SU-DHL-6 (cell line): Measurements from ENCODE around the gene NOL9.
A peak's percentile ranks its signal among the peaks of the same experiment; 100 is the strongest.

Source experiments
- H2AFZ ChIP-seq: fragments of 200-600 bp; sonication (generic); 2 replicates; pipeline ENCODE4 v1.6.1; 2014; ENCODE audit warnings: low read depth, mild to moderate bottlenecking, moderate library complexity, mixed read lengths, antibody characterized with exemption, low read length; ENCODE audit not compliant: severe bottlenecking
- H3F3A ChIP-seq: fragments of 200-600 bp; shearing (Covaris generic); 2 replicates; pipeline ENCODE4 v1.6.0; 2016; ENCODE audit warnings: antibody characterized with exemption, mild to moderate bottlenecking; ENCODE audit not compliant: insufficient read depth
- H3K27ac ChIP-seq: fragments of 200-600 bp; sonication (generic); 2 replicates; pipeline ENCODE4 v1.5.1; 2016; ENCODE audit warnings: low read depth, mild to moderate bottlenecking, low read length, moderate library complexity, mixed read lengths
- H3K27me3 ChIP-seq: fragments of 200-600 bp; sonication (generic), shearing (Covaris generic); 2 replicates; pipeline ENCODE4 v1.6.0; 2014; ENCODE audit warnings: mild to moderate bottlenecking, low read length
- H3K36me3 ChIP-seq: fragments of 200-600 bp; sonication (generic); 2 replicates; pipeline ENCODE4 v1.6.1; 2014; ENCODE audit warnings: mild to moderate bottlenecking, low read length, mixed read lengths
- H3K4me2 ChIP-seq: fragments of 300-600, 200-600 bp; shearing (Covaris generic), sonication (generic); 2 replicates; pipeline ENCODE4 v1.6.0; 2014; ENCODE audit warnings: low read length, low read depth, mild to moderate bottlenecking; ENCODE audit not compliant: poor library complexity, severe bottlenecking
- H3K4me3 ChIP-seq: fragments of 200-600 bp; sonication (generic); 2 replicates; pipeline ENCODE4 v1.5.1; 2014; ENCODE audit warnings: antibody characterized with exemption, low read length, mild to moderate bottlenecking, mixed read lengths; ENCODE audit not compliant: insufficient read depth, poor library complexity, severe bottlenecking
- H3K79me2 ChIP-seq: fragments of 200-600 bp; sonication (generic); 2 replicates; pipeline ENCODE4 v1.6.1; 2014; ENCODE audit warnings: mild to moderate bottlenecking, low read length, moderate library complexity; ENCODE audit not compliant: insufficient read depth
- H3K9ac ChIP-seq: fragments of 200-600 bp; sonication (generic); 2 replicates; pipeline ENCODE4 v1.7.0; 2014; ENCODE audit warnings: mild to moderate bottlenecking, low read length
- H3K9me2 ChIP-seq: fragments of 200-600 bp; sonication (generic); replicated peaks from 2 replicates; pipeline ENCODE4 v1.6.1; 2014; ENCODE audit warnings: low read length; ENCODE audit not compliant: insufficient read depth
- H3K9me3 ChIP-seq: fragments of 200-600 bp; sonication (generic); 2 replicates; pipeline ENCODE4 v1.6.1; 2014; ENCODE audit warnings: low read length, mixed read lengths; ENCODE audit not compliant: insufficient read depth
- H4K20me1 ChIP-seq: fragments of 200-600 bp; sonication (generic); 2 replicates; pipeline ENCODE4 v1.6.1; 2014; ENCODE audit warnings: low read depth, mild to moderate bottlenecking, antibody characterized with exemption, low read length, moderate library complexity, mixed read lengths
- CTCF ChIP-seq: fragments of 200-600 bp; sonication (generic); IDR thresholded peaks from one replicate; pipeline ENCODE4 v1.5.1; 2017; ENCODE audit warnings: antibody characterized with exemption, mild to moderate bottlenecking, low read length, moderate library complexity; ENCODE audit not compliant: insufficient read depth, poor library complexity, severe bottlenecking
- EZH2phosphoT487 ChIP-seq: fragments of 200-600 bp; sonication (generic), shearing (Covaris generic); conservative IDR thresholded peaks from 2 replicates; pipeline ENCODE4 v1.6.1; 2018; ENCODE audit warnings: mild to moderate bottlenecking, antibody characterized with exemption, low read length, moderate library complexity, mixed read lengths

The NOL9 gene

GRCh38 chr1:6498576-6499111, 55.7 kb downstream of the NOL9 start:
- Histone ChIP-seq H3K4me2 (no peak overlapping the region), H3K27me3 (no peaks in the 10 kb centered on the region), H3K27ac (no peak overlapping the region), H3K79me2 (no peaks in the 10 kb centered on the region), H4K20me1 (no peaks in the 10 kb centered on the region), H3K36me3 (no peaks in the 10 kb centered on the region), H2AFZ (no peak overlapping the region), H3F3A (no peaks in the 10 kb centered on the region), H3K9ac (no peak overlapping the region), H3K9me3 (no peaks in the 10 kb centered on the region), H3K4me3 (no peak overlapping the region), H3K9me2 (no peaks in the 10 kb centered on the region)
- TF ChIP-seq CTCF (no peak), EZH2phosphoT487 (no peak)

- Histone ChIP-seq H3K4me3 (peak overlapping the region; percentile 40), H3K27me3 (no peaks in the 10 kb centered on the region), H3K79me2 (no peaks in the 10 kb centered on the region), H4K20me1 (no peaks in the 10 kb centered on the region), H3K27ac (no peak overlapping the region), H3K9me2 (no peaks in the 10 kb centered on the region), H3K9me3 (no peaks in the 10 kb centered on the region), H2AFZ (no peak overlapping the region), H3K4me2 (peak overlapping the region; percentile 66), H3K36me3 (no peaks in the 10 kb centered on the region), H3K9ac (peak overlapping the region; percentile 45; the same call in 1 of the 2 replicates), H3F3A (no peaks in the 10 kb centered on the region)
- TF ChIP-seq CTCF (no peak), EZH2phosphoT487 (no peak)
Observed at GRCh38 chr1:6497867-6498575, 56.3 kb downstream of the NOL9 start.

DNA sequence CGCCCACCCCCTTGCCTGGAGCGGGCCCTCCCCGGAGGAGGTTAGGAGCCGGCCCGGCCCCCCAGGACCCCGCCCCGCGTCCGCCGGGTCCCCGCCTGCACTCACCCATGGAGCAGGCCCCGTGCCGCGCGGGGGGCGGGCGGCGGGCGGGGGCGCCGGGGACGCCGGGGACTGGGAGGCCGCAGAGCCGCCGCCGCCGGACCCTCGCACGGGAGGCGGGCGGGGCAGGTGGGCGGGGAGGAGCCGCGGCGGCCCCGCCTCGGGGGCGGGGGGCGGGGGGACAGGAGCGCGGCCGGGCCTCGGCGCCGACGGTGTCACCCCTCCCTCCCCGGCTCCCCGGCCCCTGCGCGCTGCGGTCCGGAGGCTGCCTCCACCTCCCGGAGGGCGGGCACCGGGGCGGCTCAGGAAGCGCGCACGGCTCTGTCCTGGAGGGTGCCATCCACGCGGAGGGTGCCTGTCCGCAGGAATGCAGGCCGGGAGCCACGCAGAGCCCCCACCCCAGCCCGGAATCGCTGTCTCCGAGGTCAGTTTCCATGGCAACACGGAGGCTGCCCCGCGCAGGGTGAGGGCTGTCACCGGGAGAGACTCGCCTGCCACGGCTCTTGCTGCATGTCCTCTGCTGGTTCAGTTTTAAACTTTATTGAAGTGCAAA, 57.0 kb downstream of the NOL9 start:
- Histone ChIP-seq H3K36me3 (no peaks in the 10 kb centered on the region), H3K27me3 (no peaks in the 10 kb centered on the region), H3K4me2 (peak overlapping the region; percentile 66), H4K20me1 (no peaks in the 10 kb centered on the region), H3K4me3 (peak overlapping the region; percentile 40), H3K79me2 (no peaks in the 10 kb centered on the region), H3K9me3 (no peaks in the 10 kb centered on the region), H3K9ac (peak overlapping the region; percentile 45; the same call in 1 of the 2 replicates), H3K9me2 (no peaks in the 10 kb centered on the region), H3F3A (no peaks in the 10 kb centered on the region), H2AFZ (no peak overlapping the region), H3K27ac (no peak overlapping the region)
- TF ChIP-seq EZH2phosphoT487: no peak
- no peak for TF ChIP-seq CTCF
